Daoy (cell line): ENCODE measurements around the gene JKAMP. TPM values are rescaled to one million over a fixed set of nuclear protein-coding genes. Genes with fewer than 3 reads are reported as not detected.

Experiments
- DNase-seq: peaks from one replicate; pipeline ENCODE4 v3.0.0-alpha.2; 2015; ENCODE audit warnings: low read depth
- total RNA-seq: library from RNA; depleted of rRNA; stranded (reverse); fragments of >200 nt; shearing (Covaris generic); gene quantifications from 2 replicates; pipeline ENCODE4 v1.2.3, GENCODE V29; 2014

The JKAMP gene
- total RNA-seq, 1 experiment from 2014 or later = 168 TPM

DNA sequence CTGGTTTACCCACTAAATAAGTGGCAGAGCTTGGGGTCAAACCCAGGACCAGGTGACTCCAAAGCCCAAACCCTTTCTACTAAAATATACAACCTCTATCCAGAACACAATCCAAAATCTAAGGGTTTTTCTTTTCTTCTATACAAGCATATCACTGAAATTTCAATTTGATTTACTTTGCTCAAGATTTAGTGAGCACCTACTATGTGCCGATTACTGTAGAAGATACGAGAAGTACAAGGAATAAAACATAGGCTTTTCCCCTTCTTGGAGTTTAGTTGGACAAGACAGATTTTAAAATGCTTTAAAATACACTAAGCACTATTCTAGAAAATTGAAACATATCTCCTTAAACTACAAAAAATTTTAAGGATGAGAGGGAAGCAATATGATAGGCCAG is 2.9 kb upstream of the JKAMP start:
- DNase-seq = no peak

DNA sequence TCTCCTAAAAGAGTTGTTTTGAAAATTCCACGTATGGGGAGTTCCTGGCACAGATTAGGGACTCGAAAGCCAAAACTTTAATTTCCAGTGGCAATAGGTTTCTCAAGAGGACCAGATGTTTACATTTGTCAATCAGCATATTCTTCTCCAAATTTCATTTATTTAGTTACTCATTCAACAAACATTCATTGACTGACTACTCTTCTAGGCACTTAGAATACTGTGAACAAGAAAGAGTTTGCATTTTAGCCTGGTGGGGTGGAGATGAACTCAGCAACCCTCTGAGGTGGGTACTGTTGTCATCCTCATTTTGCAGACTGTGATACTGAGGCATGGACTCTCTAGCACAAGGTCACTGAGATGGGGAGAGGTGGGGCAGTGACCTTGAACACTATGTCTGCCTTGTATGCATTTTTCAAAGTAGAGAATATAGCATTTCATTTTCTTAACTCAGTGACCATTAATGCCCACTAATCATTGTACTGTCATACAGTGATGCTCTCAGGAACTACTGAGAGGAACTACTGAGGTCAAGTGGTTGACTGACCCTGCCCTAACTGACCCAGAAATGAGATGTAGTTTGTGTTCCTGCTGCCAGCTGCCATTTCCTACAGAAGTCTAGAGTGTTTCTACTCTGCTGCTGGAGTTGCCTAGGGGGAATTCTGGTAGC is 2.3 kb upstream of the JKAMP start:
- DNase-seq = peak; percentile 26

DNA sequence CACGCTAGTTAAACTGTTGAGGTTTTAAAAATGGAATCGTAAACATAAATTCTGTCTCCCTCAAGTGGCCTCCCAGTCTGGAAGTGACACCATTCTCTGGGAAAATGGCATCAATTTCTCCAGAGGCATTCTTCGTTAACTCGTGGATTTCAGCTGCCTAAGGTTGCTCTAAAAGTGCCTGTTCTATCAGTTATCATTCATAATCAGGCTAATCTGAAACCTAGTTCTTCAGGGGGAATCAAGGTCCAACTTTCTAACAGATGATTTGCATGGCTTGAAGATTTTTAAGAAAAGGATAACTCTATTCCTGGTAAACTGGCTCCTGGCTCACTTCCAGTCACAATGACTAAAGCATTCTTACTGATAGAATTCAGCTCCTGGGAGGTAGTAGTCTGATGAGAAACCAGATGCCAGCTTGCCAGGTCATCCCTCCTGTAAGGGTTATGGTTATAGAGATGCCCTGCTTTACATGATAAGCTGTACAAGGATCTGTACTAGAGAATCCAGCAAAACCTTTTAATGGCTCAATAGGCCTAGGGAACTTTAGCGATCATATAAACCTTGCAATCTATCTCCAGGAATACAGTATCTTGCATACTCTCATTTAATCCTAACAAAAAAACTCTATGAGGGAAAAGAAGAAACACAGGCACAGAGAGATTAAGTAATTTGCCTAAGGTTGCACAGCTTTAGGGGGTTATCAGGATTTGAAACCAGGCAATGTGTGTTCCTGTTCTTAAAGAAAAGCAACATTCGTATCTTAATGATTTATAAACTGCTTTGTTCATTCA is 1.6 kb upstream of the JKAMP start:
- peak; percentile 95 for DNase-seq

GRCh38 chr14:59483363-59483762 is 954 bp upstream of the JKAMP start:
- DNase-seq = peak; percentile 84

GRCh38 chr14:59484639-59485175 is 390 bp downstream of the JKAMP start:
- no peak for DNase-seq

- no peak for DNase-seq
These were observed 6.4 kb downstream of the JKAMP start for GRCh38 chr14:59490756-59491155.

DNA sequence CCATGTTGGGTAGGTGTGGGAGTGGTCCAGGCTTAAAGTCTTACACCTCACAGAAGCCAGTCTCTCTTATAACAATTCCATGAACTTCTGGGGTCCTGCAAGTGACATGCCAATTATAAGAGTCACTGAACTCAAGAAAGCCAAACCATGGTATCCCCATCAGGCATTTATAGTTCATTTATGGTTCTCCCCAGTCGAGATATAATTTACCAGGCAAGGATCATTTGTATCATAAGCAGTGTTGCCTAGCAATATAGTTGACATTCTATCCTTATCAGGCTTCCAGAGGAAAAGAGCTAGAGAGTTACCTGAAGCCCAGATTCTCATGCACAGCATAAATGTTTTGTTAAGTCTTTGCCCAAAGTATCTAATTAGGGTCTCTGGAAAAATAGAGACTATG is 8.1 kb downstream of the JKAMP start:
- DNase-seq = no peak

DNA sequence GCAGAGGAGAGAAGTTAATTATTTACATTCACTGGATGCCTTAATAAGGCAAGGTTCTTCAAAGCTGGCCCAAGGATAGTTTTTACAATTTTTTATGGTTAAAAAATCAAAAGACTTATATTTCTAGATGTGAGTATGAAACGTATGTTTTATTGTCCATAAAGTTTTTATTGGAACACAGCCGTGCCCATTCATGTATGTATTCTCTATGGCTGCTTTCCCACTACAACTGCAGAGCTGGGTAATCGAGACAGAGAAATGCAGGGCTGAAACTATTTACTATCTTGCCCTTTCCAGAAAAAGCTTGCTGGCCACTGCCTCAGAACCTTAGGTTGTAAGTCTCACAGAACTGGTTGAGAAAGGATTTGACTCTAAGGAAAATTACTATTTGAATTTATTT is 16.4 kb downstream of the JKAMP start:
- no peak for DNase-seq

GRCh38 chr14:59503256-59503655 is 18.9 kb downstream of the JKAMP start:
- DNase-seq = no peak

DNA sequence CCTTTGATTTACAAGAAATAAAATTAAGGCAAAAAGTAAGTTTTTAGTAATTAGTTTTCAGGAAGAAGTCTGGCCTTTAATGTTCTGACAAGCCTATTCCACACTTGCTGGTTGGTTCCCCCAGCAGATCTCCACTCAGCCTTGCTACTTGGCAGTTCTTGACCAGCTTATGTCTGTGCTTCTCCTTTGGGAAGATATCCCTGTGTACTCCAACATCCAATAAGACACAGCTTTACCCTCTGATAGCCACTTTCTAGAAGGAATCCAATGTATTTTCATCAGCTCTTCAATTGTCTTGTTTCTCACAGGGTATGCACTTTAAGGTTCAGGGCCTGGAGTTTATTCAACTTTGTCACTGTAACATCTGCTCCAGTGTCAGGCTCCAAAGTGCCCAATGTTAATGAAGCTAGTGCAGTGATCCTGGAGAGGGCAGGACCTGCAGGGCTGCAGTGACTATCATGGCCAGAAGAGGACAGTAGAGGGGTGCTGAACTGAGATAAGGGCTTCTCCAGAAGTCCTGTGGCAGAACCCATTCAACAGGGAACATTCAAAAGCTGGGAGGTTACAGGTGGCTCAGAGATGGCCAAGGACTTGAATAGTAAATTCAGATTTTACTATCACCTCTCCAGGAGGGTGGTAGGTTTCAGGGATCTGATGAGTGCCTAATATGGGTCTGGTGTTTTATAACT is 22.9 kb downstream of the JKAMP start:
- peak; percentile 63 for DNase-seq

- no peak for DNase-seq
These were observed 23.4 kb downstream of the JKAMP start for GRCh38 chr14:59507752-59508103.

GRCh38 chr14:59509101-59509500 is 24.8 kb downstream of the JKAMP start:
- DNase-seq = no peak

DNA sequence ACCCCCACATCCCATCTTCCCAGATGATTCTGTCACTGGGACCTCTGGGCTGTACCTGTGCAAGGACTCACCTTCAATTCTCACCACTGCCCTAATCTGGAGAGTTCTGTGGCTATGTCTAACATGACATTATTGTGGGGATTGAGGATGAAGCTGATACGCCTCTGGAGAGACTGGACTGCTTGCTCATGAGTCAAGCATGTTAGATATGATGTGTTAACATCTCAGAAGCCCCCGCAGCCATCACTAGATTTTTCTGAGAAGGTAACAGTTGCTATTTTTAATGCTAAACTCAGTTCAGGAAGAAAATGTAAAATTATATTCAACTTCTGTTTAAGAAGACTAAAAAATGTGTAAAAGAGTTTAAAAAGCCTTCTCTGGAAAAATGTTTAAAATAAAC is 25.7 kb downstream of the JKAMP start:
- no peak for DNase-seq

GRCh38 chr14:59510966-59511365 is 26.6 kb downstream of the JKAMP start:
- DNase-seq = no peak

GRCh38 chr14:59511916-59512575 is 27.7 kb downstream of the JKAMP start:
- DNase-seq = peak; percentile 17

DNA sequence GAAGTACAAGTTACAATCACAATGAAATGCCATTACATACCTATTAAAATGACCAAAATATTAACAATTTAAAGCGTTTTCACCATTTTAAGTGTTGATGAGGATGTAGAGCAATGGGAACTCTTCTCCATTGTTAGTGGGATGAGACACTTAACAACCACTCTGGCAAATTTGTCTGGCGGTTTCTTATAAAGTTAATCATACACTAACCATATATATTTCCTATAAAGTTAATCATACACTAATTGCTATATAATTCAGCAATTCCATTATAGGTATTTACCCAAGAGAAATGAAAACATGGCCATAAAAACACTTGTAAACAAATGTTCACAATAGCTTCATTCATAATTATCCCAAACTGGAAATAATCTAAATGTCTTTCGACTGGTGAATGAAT is 35.9 kb downstream of the JKAMP start:
- DNase-seq = no peak

DNA sequence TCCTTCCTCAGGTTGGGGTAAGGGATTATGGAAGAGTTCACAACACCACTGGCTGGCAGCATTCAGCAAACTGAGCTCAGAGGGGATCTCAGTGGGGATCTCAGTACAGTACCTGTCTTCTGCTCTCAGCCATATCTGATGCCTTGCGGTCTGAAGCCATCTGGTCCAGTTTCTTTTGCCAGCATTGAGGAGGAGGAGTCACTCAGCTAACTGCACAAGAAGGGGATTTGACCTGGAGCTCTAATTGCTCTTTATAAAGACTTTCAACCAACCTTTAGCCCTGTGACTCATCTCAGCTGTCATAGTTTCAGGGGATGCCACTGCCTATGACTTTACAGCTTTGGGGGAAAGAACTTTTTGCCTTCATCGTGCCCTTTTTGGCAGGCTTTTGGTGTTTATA is 44.9 kb downstream of the JKAMP start:
- DNase-seq = no peak

DNA sequence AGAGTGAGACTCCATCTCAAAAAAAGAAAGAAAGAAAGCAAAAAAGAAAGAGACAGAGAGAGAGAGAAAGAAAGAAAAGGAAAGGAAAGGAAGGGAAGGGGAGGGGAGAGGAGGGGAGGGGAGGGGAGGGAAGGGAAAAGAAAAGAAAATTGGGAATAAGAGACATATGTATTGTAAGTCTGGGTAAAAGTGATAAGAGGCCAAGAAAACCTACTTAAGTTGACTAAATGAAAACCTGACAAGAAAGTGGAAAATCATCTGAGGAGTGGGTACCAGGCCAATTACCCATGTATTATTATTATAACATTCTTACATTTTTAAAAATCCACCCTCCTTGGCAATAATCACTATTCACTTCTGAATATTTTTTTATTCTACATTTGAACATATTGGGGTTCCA is 46.0 kb downstream of the JKAMP start:
- no peak for DNase-seq

- peak; percentile 7 for DNase-seq
These were observed 48.1 kb downstream of the JKAMP start for GRCh38 chr14:59532419-59532818.

DNA sequence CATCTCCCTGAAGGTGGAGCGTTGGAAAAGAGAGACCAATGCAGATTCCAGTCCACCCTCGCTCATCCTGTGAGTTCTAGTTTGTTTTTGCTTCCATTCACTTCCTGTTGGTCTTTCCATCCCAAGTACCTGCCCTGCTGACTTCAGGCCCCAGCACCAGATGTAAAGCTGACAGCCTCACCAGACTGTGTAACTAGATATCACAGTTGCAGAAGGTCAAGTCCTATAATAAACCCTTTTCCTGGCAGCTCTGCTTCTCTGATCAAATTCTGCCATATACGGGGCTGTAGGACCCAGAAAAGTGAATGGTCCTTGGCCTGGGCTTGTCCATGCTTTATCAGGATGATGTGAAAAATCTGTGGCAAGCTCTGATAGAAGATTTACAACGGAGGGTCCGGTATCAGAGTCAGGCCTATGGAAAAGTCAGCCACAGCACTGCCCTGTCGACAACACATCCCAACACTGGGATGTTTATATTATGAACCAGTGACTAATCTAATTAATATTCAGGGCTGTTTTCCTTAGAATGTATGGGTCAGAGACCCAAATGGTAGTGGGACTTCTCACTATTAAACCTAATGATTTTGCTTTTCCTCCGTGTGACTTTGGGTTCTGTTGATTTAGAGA is 50.2 kb downstream of the JKAMP start:
- DNase-seq = no peak

DNA sequence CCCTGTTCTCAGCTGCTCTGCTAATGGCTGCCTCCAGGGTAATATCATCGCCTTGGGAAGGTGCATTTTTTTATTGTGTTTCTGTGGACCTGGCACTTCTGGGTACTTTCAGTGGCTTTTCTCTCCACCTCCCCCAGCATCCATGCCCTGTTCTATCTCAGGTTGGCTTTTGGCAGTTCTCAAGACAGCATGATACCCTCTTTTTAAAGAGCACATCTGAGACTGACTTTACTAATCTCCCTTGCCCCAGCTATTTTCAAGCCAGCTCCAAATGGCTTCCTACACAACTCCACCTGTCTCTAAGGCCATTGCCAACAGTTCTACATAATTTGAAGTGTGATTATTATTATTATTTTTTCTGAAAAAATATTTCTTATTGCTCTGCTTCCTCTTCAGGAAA is 53.2 kb downstream of the JKAMP start:
- DNase-seq = no peak

GRCh38 chr14:59538936-59539335 is 54.6 kb downstream of the JKAMP start:
- DNase-seq = no peak
